ENCODE measurements around the gene TBC1D9.

GRCh38 chr4:140611854-140612253 is 144.3 kb downstream of the TBC1D9 start:
- TF ChIP-seq CTCF (optimal IDR thresholded peaks at IDR 0.05 in 1 of 3, IDR thresholded peaks at IDR 0.05 in 1 of 3, conservative IDR thresholded peaks at IDR 0.05 in 1 of 3; ENCODE audit: extremely low read depth in 1 of 3, insufficient read depth in 2 of 3, low read length in 3 of 3) (no peak), EZH2 (IDR thresholded peaks at IDR 0.05; ENCODE audit: low read length) (no peak)
